HUES64 (cell line): ENCODE measurements around the gene SMARCAL1.
"Not testable (repeated sequence)": the region's sequence is repeated elsewhere in the genome, so short reads cannot be mapped to it uniquely, and the experiment has no call there.

Experiments
- H3K27ac ChIP-seq: 2 replicates; pipeline ENCODE4 v1.7.0; 2013; ENCODE audit warnings: low read depth, low read length, inconsistent platforms
- H3K27me3 ChIP-seq: 2 replicates; pipeline ENCODE4 v1.6.1; 2013; ENCODE audit warnings: mild to moderate bottlenecking, low read length; ENCODE audit not compliant: insufficient read depth
- H3K36me3 ChIP-seq: 2 replicates; pipeline ENCODE4 v1.6.1; 2013; ENCODE audit warnings: mild to moderate bottlenecking, low read length; ENCODE audit not compliant: insufficient read depth
- H3K4me1 ChIP-seq: 2 replicates; pipeline ENCODE4 v1.6.1; 2013; ENCODE audit warnings: mild to moderate bottlenecking, low read length, moderate library complexity; ENCODE audit not compliant: insufficient read depth
- H3K4me3 ChIP-seq: 2 replicates; pipeline ENCODE4 v1.5.1; 2013; ENCODE audit warnings: mild to moderate bottlenecking, low read length, moderate library complexity
- H3K9ac ChIP-seq: 2 replicates; pipeline ENCODE4 v1.6.1; 2013; ENCODE audit warnings: mild to moderate bottlenecking, low read depth, low read length
- H3K9me3 ChIP-seq: 2 replicates; pipeline ENCODE4 v1.6.1; 2013; ENCODE audit warnings: low read depth, low read length; ENCODE audit not compliant: insufficient read depth
- WGBS: fragments of 150-250, 120-280 bp; methylation state at CpG from one replicate; pipeline ENCODE4 v1.1.7; 2013; ENCODE audit warnings: missing lambda C conversion rate; 5-methylcytosine and 5-hydroxymethylcytosine counted together

Gene SMARCAL1

GRCh38 chr2:216375286-216375685, 37.0 kb upstream of the SMARCAL1 start:
- H3K36me3 ChIP-seq = no peaks in the 10 kb centered on the region
- no peaks in the 10 kb centered on the region for H3K9me3 ChIP-seq
- peaks cover 17% of the 10 kb centered on the region for H3K4me1 ChIP-seq
- no CpG with 5 or more reads among the region's 1 CpG for WGBS
- no peak overlapping the region for H3K4me3 ChIP-seq
- H3K9ac ChIP-seq = no peak overlapping the region
- H3K27me3 ChIP-seq = peaks cover 29% of the 10 kb centered on the region
- no peak overlapping the region for H3K27ac ChIP-seq

GRCh38 chr2:216379977-216380376, 32.3 kb upstream of the SMARCAL1 start:
- no peak overlapping the region for H3K27ac ChIP-seq
- WGBS = 88% methylated on average over 5 of the region's 5 CpGs
- H3K9ac ChIP-seq = no peak overlapping the region
- H3K27me3 ChIP-seq = no peaks in the 10 kb centered on the region
- no peaks in the 10 kb centered on the region for H3K36me3 ChIP-seq
- no peaks in the 10 kb centered on the region for H3K9me3 ChIP-seq
- no peaks in the 10 kb centered on the region for H3K4me1 ChIP-seq
- no peak overlapping the region for H3K4me3 ChIP-seq

- WGBS = 98% methylated on average over 2 of the region's 2 CpGs
- H3K27ac ChIP-seq, H3K4me1 ChIP-seq, H3K4me3 ChIP-seq, H3K27me3 ChIP-seq, H3K9ac ChIP-seq, H3K9me3 ChIP-seq, H3K36me3 ChIP-seq: not testable (repeated sequence)
Measured at GRCh38 chr2:216384409-216384808, 27.9 kb upstream of the SMARCAL1 start.

GRCh38 chr2:216385478-216385877, 26.8 kb upstream of the SMARCAL1 start:
- H3K36me3 ChIP-seq = no peaks in the 10 kb centered on the region
- H3K27ac ChIP-seq = no peak overlapping the region
- 75% methylated on average over 2 of the region's 2 CpGs for WGBS
- H3K4me3 ChIP-seq = no peak overlapping the region
- peaks cover 4% of the 10 kb centered on the region; the same call in 1 of the 2 replicates for H3K4me1 ChIP-seq
- H3K27me3 ChIP-seq = no peaks in the 10 kb centered on the region
- H3K9me3 ChIP-seq = no peaks in the 10 kb centered on the region
- no peak overlapping the region for H3K9ac ChIP-seq

GRCh38 chr2:216387262-216387661, 25.0 kb upstream of the SMARCAL1 start:
- Histone ChIP-seq H3K27me3 (no peaks in the 10 kb centered on the region), H3K36me3 (no peaks in the 10 kb centered on the region), H3K27ac (no peak overlapping the region), H3K9ac (no peak overlapping the region), H3K9me3 (no peaks in the 10 kb centered on the region), H3K4me3 (no peak overlapping the region), H3K4me1 (peaks cover 4% of the 10 kb centered on the region; the same call in 1 of the 2 replicates)
- WGBS = 96% methylated on average over 2 of the region's 2 CpGs

GRCh38 chr2:216388046-216388884, 24.0 kb upstream of the SMARCAL1 start:
- Histone ChIP-seq H3K4me1 (peaks cover 4% of the 10 kb centered on the region; the same call in 1 of the 2 replicates), H3K9ac (no peak overlapping the region), H3K36me3 (no peaks in the 10 kb centered on the region), H3K27me3 (no peaks in the 10 kb centered on the region), H3K9me3 (no peaks in the 10 kb centered on the region), H3K4me3 (no peak overlapping the region), H3K27ac (no peak overlapping the region)
- 92% methylated on average over 5 of the region's 5 CpGs for WGBS

- WGBS = 92% methylated on average over 1 of the region's 1 CpG
- no peaks in the 10 kb centered on the region for H3K36me3 ChIP-seq
- no peak overlapping the region for H3K27ac ChIP-seq
- no peak overlapping the region for H3K9ac ChIP-seq
- H3K27me3 ChIP-seq = no peaks in the 10 kb centered on the region
- H3K4me1 ChIP-seq = peaks cover 4% of the 10 kb centered on the region; the same call in 1 of the 2 replicates
- H3K9me3 ChIP-seq = no peaks in the 10 kb centered on the region
- no peak overlapping the region for H3K4me3 ChIP-seq
Measured at GRCh38 chr2:216389570-216389969, 22.7 kb upstream of the SMARCAL1 start.

GRCh38 chr2:216391401-216391800, 20.9 kb upstream of the SMARCAL1 start:
- H3K9me3 ChIP-seq = no peaks in the 10 kb centered on the region
- WGBS = 81% methylated on average over 6 of the region's 6 CpGs
- no peaks in the 10 kb centered on the region for H3K36me3 ChIP-seq
- no peak overlapping the region for H3K9ac ChIP-seq
- no peaks in the 10 kb centered on the region for H3K4me1 ChIP-seq
- H3K4me3 ChIP-seq = no peak overlapping the region
- no peaks in the 10 kb centered on the region for H3K27me3 ChIP-seq
- H3K27ac ChIP-seq = no peak overlapping the region

- no peaks in the 10 kb centered on the region for H3K9me3 ChIP-seq
- no peaks in the 10 kb centered on the region for H3K27me3 ChIP-seq
- no peaks in the 10 kb centered on the region for H3K4me1 ChIP-seq
- 61% methylated on average over 6 of the region's 6 CpGs for WGBS
- no peak overlapping the region for H3K9ac ChIP-seq
- H3K36me3 ChIP-seq = no peaks in the 10 kb centered on the region
- H3K27ac ChIP-seq = no peak overlapping the region
- no peak overlapping the region for H3K4me3 ChIP-seq
Measured at GRCh38 chr2:216392018-216392562, 20.2 kb upstream of the SMARCAL1 start.

- Histone ChIP-seq H3K27ac (no peak overlapping the region), H3K36me3 (no peaks in the 10 kb centered on the region), H3K27me3 (no peaks in the 10 kb centered on the region), H3K4me1 (no peaks in the 10 kb centered on the region), H3K9ac (no peak overlapping the region), H3K9me3 (no peaks in the 10 kb centered on the region), H3K4me3 (no peak overlapping the region)
- 84% methylated on average over 12 of the region's 12 CpGs for WGBS
Measured at GRCh38 chr2:216392945-216393840, 19.1 kb upstream of the SMARCAL1 start.

GRCh38 chr2:216394881-216395280, 17.4 kb upstream of the SMARCAL1 start:
- no peak overlapping the region for H3K27ac ChIP-seq
- H3K36me3 ChIP-seq = no peaks in the 10 kb centered on the region
- H3K9me3 ChIP-seq = no peaks in the 10 kb centered on the region
- no peak overlapping the region for H3K9ac ChIP-seq
- no peak overlapping the region for H3K4me3 ChIP-seq
- 94% methylated on average over 6 of the region's 6 CpGs for WGBS
- H3K4me1 ChIP-seq = no peaks in the 10 kb centered on the region
- no peaks in the 10 kb centered on the region for H3K27me3 ChIP-seq
